ENCODE results near the gene GALNT9.

Gene GALNT9

DNA sequence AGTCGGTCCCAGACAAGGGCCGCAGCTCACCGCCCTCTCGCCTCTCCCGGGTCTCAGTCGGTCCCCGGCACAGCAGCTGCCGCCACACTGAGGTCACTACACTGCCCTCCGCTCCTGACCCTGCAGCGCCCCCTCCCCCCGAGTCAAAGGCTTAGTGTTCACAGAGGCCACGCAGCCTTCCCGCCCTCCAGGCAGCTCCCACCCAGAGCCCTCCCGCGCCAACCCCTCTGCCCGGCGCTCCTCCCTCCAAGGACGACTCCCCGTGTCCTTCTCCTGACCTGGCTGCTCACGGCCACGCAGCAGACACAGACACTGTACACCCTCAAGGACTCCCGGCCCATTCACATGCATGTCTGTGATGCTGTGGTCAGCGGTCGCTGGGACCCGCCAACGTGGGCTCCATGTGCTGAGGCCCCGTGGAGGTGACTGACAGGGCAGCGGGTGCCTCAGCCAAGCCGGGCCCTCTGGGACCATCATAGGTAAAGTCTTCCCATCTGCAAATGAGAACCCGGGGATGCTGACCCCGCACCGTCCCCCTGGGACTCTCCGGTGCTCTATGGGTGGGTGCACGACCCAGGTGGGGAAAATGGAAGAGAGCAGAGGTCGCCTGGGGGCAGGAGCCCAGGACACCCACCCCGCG lies 16.3 kb upstream of the GALNT9 start:
- TF ChIP-seq Cebpa-rat (IDR thresholded peaks at IDR 0.05): no peak
- Histone ChIP-seq H3K27me3 (peaks cover 19% of the 10 kb centered on the region), H3K9ac (no peak overlapping the region), H4K20me1 (no peaks in the 10 kb centered on the region), H3K4me3 (no peak overlapping the region), H3K27ac (no peak overlapping the region), H3K4me2 (0 out of 2 replicates have a peak overlapping the region, but pooled peaks have one; percentile 88), H3K36me3 (no peaks in the 10 kb centered on the region), H3K9me3 (peaks cover 2% of the 10 kb centered on the region), H3K4me1 (peaks cover 52% of the 10 kb centered on the region)

DNA sequence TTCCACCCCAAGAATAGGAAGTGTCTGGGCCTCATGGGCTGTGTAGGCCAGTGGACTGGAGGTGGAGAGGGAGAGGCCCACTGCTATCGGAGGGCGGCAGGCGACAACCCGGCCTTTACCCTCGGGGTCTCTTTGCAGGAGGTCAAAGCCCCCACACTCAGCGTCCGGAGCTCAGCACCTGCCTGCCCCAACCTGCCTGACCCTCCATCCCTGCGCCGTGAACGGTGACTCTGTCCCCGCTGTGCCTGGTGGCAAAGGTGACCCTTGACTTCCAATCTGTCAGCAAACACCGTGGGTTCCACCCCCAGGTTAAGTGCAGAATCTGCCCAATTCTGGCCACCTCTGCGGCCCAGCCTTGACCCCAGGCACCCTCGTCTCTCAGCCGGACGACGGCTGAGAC lies 15.7 kb upstream of the GALNT9 start:
- Histone ChIP-seq H3K9ac (no peak overlapping the region), H3K27me3 (peaks cover 19% of the 10 kb centered on the region), H3K9me3 (peaks cover 7% of the 10 kb centered on the region), H3K27ac (no peak overlapping the region), H3K4me1 (peaks cover 52% of the 10 kb centered on the region), H3K4me2 (peak overlapping the region; percentile 88; the same call in 1 of the 2 replicates), H4K20me1 (no peaks in the 10 kb centered on the region), H3K4me3 (no peak overlapping the region), H3K36me3 (no peaks in the 10 kb centered on the region)
- no peak for TF ChIP-seq Cebpa-rat (IDR thresholded peaks at IDR 0.05)

- TF ChIP-seq Cebpa-rat (IDR thresholded peaks at IDR 0.05): no peak
- no peak overlapping the region for H3K4me3 ChIP-seq
- H3K36me3 ChIP-seq: no peaks in the 10 kb centered on the region
- H3K27ac ChIP-seq: no peak overlapping the region
- H3K27me3 ChIP-seq: peaks cover 19% of the 10 kb centered on the region
- no peaks in the 10 kb centered on the region for H4K20me1 ChIP-seq
- peak overlapping the region; percentile 88 for H3K4me2 ChIP-seq
- H3K4me1 ChIP-seq: peaks cover 52% of the 10 kb centered on the region
- no peak overlapping the region for H3K9ac ChIP-seq
- H3K9me3 ChIP-seq: peaks cover 10% of the 10 kb centered on the region
Measured at GRCh38 chr12:132344601-132345000, 15.2 kb upstream of the GALNT9 start.

DNA sequence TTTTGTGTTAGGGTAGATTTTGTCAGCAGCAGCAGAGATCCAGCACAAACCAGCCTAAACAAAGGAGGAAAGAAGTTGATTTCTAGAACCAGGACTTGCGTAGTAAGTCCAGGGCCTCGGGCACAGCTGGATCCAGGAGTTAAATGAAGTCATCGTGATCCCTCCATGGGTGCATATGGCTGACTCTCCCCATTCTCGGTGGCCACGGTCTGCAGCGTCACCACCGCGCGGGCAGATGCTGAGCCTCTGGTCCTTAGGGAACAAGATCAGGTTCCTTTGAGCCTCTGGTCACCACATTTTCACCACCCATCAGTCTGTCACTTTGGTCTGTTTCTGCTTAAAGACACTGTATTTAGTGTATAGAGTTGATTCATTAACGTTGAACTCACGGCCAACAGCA lies 14.8 kb upstream of the GALNT9 start:
- Histone ChIP-seq H4K20me1 (no peaks in the 10 kb centered on the region), H3K4me2 (peak overlapping the region; percentile 88), H3K9ac (no peak overlapping the region), H3K4me1 (peaks cover 53% of the 10 kb centered on the region), H3K27ac (no peak overlapping the region), H3K9me3 (peaks cover 10% of the 10 kb centered on the region), H3K36me3 (no peaks in the 10 kb centered on the region), H3K4me3 (no peak overlapping the region), H3K27me3 (peaks cover 19% of the 10 kb centered on the region)
- TF ChIP-seq Cebpa-rat (IDR thresholded peaks at IDR 0.05): no peak

DNA sequence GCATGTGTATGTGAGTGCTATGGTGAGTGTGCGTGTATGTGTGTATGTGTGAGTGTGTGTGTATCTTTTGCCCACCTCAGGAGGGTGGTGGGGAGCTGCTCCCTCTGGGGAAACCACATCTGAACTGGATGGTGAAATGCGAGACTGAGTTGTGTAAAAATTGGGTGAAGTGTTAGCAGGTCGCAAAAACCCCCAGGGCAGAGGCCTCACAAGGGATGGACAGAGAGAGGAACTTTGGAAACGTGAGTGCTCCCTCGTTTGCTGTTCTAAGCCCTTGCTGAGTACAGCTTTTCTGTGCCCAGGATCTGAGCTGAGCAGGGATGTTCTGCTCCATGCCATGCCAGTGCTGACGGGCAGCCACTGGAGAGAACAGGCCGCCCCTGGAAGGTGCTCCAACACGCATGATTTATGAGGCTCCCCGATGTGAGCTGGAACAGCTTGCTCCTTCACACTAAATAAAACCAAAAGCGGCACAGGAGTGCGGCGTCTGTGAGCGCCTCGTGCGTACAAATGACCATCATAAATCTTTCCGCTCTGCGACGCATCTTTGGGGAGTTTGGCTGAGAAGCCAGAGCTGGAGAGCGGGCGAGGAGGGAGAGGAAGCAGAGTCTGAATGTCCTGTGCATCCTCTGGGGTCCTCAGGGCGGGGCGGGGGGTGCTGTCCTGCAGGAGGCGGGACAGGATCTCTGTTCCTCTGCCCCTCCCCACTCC lies 14.1 kb upstream of the GALNT9 start:
- peak overlapping the region; percentile 88 for H3K4me2 ChIP-seq
- peaks cover 19% of the 10 kb centered on the region for H3K27me3 ChIP-seq

GRCh38 chr12:132342251-132343227 lies 13.2 kb upstream of the GALNT9 start:
- peak overlapping the region; percentile 88 for H3K4me2 ChIP-seq
- TF ChIP-seq Cebpa-rat (IDR thresholded peaks at IDR 0.05): no peak
- H3K9me3 ChIP-seq: peaks cover 10% of the 10 kb centered on the region
- no peaks in the 10 kb centered on the region for H3K36me3 ChIP-seq
- H3K9ac ChIP-seq: no peak overlapping the region
- no peaks in the 10 kb centered on the region for H4K20me1 ChIP-seq
- peaks cover 19% of the 10 kb centered on the region for H3K27me3 ChIP-seq
- H3K27ac ChIP-seq: peak overlapping the region; percentile 35; the same call in 1 of the 2 replicates
- peaks cover 52% of the 10 kb centered on the region for H3K4me1 ChIP-seq
- H3K4me3 ChIP-seq: peak overlapping the region; percentile 7; the same call in 1 of the 2 replicates

More for the DNA sequence above, 14.1 kb upstream of the GALNT9 start:
- Histone ChIP-seq H3K9ac (no peak overlapping the region), H3K4me3 (no peak overlapping the region), H3K36me3 (no peaks in the 10 kb centered on the region), H3K27ac (no peak overlapping the region), H3K4me1 (peaks cover 52% of the 10 kb centered on the region), H3K9me3 (peaks cover 10% of the 10 kb centered on the region), H4K20me1 (no peaks in the 10 kb centered on the region)
- TF ChIP-seq Cebpa-rat (IDR thresholded peaks at IDR 0.05): no peak

GRCh38 chr12:132341318-132342050 lies 12.1 kb upstream of the GALNT9 start:
- TF ChIP-seq Cebpa-rat (IDR thresholded peaks at IDR 0.05): no peak
- H3K27me3 ChIP-seq: peaks cover 19% of the 10 kb centered on the region
- H3K4me2 ChIP-seq: peak overlapping the region; percentile 88

DNA sequence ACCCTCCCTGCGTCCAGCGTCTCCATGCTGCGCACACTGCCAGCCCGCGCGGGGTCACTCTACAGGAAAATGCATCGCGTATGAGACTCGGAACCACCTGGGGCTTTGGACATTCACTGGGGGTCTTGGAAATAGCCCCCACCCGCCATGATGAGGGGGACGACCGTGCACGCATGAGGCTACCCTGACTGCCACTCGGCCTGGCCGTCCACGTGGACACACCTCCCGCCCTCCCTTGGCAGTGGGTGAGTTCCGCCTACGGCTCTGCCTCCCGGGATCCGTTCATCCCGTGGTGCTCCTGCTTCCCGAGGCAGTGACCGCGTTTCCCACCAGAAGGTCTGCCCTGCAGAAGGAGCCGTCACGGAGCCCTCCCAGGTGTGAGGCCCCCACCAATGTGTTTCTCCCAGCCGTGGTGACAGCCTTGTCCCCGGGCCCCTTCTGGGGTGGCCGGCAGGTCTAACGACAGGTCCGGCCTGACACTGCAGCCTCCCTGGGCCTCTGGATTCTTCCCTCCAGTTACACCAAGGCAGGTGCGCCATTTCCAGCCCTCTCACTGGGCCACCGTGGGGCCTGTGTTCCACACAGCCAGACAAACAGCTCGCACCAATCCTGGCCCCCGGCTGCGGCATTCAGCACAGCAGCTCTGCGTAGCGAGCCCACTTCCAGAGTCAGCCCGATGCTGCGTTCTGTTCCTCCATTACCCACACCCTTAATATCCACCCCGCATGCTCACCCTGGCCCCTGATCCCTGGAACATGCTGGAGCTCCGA lies 11.1 kb upstream of the GALNT9 start:
- Histone ChIP-seq H3K4me1 (peaks cover 58% of the 10 kb centered on the region), H3K27ac (no peak overlapping the region), H3K27me3 (peaks cover 19% of the 10 kb centered on the region), H3K4me2 (no peak overlapping the region), H3K36me3 (no peaks in the 10 kb centered on the region), H3K4me3 (no peak overlapping the region), H3K9me3 (peaks cover 10% of the 10 kb centered on the region), H4K20me1 (no peaks in the 10 kb centered on the region), H3K9ac (no peak overlapping the region)
- TF ChIP-seq Cebpa-rat (IDR thresholded peaks at IDR 0.05): no peak

More at GRCh38 chr12:132341318-132342050, 12.1 kb upstream of the GALNT9 start:
- H3K27ac ChIP-seq: peak overlapping the region; percentile 35; the same call in 1 of the 2 replicates
- no peaks in the 10 kb centered on the region for H4K20me1 ChIP-seq
- no peak overlapping the region for H3K9ac ChIP-seq
- H3K4me3 ChIP-seq: no peak overlapping the region
- peaks cover 10% of the 10 kb centered on the region for H3K9me3 ChIP-seq
- peaks cover 62% of the 10 kb centered on the region for H3K4me1 ChIP-seq
- no peaks in the 10 kb centered on the region for H3K36me3 ChIP-seq
